ENCODE results near the gene TEAD1. TPM values are rescaled to one million over a fixed set of nuclear protein-coding genes. Genes with fewer than 3 reads are reported as not detected.

The TEAD1 gene
- total and polyA plus RNA-seq, 9 of the 15 experiments (the other 6 are each of a cell fraction or from before 2014, with no cell fraction given): 1.7 to 17.7 (median 10.8) TPM

GRCh38 chr11:12674936-12675696, 895 bp downstream of the TEAD1 start (continued):
- peak; percentile 56; the same call in 1 of the 2 replicates for TF ChIP-seq RB1 (IDR thresholded peaks at IDR 0.05; ENCODE audit: low read depth)
- TF ChIP-seq, protein P1, sequence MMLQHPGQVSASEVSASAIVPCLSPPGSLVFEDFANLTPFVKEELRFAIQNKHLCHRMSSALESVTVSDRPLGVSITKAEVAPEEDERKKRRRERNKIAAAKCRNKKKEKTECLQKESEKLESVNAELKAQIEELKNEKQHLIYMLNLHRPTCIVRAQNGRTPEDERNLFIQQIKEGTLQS (IDR thresholded peaks at IDR 0.05): no peak
- TF ChIP-seq, protein P1 (CRISPR knock-in tag; conservative IDR thresholded peaks at IDR 0.05): no peak
- TF ChIP-seq MAFK (IDR thresholded peaks at IDR 0.05; ENCODE audit: low read length): peak; percentile 72

DNA sequence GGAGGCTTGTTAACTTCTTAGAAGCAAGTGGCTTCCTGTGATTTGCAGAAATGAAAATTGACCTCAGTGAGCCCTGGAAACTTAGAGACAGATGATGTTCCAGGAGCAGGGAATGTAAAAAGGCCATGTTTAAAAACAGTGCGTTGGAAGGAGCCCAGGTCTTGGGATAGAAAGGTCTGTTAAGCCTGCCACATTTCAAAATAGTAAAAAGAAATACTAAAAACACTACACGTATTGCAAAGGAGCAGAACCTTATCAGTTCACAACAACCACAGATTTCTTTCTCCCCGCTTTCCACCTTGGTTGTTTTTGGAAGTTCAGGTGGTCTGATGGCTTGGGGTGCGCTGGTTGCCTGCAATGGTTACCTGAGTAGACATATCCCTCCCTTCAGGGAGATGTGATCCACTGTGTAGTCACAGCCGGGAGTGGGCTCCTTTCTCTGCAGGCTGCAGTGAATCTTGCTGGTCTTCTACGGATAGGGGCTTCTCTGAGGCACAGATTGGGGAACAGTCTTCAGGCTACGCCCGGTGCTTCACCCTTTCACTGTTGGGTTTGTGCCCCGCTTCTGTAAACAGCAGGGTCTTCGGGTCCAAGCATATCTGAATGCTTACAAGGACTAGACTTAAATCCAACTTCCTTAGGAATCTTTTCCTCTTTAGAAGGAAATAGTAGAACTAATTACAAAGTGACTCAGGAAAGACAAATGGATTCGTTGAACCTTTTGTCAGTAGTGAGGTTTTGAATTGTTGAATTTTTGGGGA, 1.9 kb downstream of the TEAD1 start:
- Histone ChIP-seq H3K4me2 (ENCODE audit: insufficient read depth, low read length) (no peak overlapping the region; the same call in 1 of the 2 replicates), H3K27me3 (ENCODE audit: control insufficient read depth in 2 of 2, insufficient read depth in 2 of 2, low read length in 2 of 2) (no peaks in the 10 kb centered on the region), H3K79me2 (ENCODE audit: control insufficient read depth, insufficient read depth, low read length) (peaks cover 13% of the 10 kb centered on the region; the same call in 1 of the 3 replicates), H3K27ac (ENCODE audit: extremely low read depth, low read depth, low read length) (no peak overlapping the region), H3K9me1 (ENCODE audit: control insufficient read depth, insufficient read depth, low read length) (no peaks in the 10 kb centered on the region), H2AFZ (ENCODE audit: low read depth, low read length) (no peak overlapping the region), H3K4me1 (replicated peaks in 1 of 2; ENCODE audit: control insufficient read depth in 2 of 2, insufficient read depth in 2 of 2, low read length in 2 of 2) (peaks cover 15 to 17% of the 10 kb centered on the region in 2 experiments), H4K20me1 (replicated peaks; ENCODE audit: control insufficient read depth, insufficient read depth, low read length) (0 out of 2 replicates have a peak, but pooled peaks cover 7% of the 10 kb centered on the region), H3K4me3 (no peak overlapping the region), H3K9me3 (replicated peaks; ENCODE audit: control insufficient read depth, insufficient read depth, low read depth, low read length) (no peaks in the 10 kb centered on the region), H3K36me3 (ENCODE audit: control insufficient read depth, insufficient read depth, low read length) (0 out of 3 replicates have a peak, but pooled peaks cover 6% of the 10 kb centered on the region), H3K9ac (ENCODE audit: insufficient read depth in 1 of 2, low read depth in 2 of 2, low read length in 2 of 2) (no peak overlapping the region)
- CTCF ChIA-PET (ENCODE audit: low intra/inter-chr PET ratio): interaction anchor here (0.6 kb wide), 1 partner anchor 27 kb away, joined by 3 read pairs; no protein-coding TSS in a partner anchor
- POLR2A ChIA-PET: interaction anchor here (2.7 kb wide), 1 partner anchor 11 kb away, joined by 8 read pairs; no protein-coding TSS in a partner anchor
- ATAC-seq (no peak), DNase-seq (ENCODE audit: extremely low read depth in 1 of 4, low spot score in 3 of 4) (no peak), FAIRE-seq (no peak)
- intact Hi-C loops (cut with micrococcal nuclease): loop anchor here (5.0 kb wide), 1 partner anchor 136 kb away; no protein-coding TSS in a partner anchor
- 34% methylated on average over 11 of the region's 11 CpGs for WGBS (ENCODE audit: insufficient coverage, low coverage, missing lambda C conversion rate)
- in situ Hi-C loops (cut with MboI): no loop called here
- BruUV-seq (replicated peaks): no TSS peak
- no peak for TF ChIP-seq ZC3H11A (IDR thresholded peaks at IDR 0.05; ENCODE audit: low read depth, low read length)
- TF ChIP-seq MCM5 (IDR thresholded peaks at IDR 0.05; ENCODE audit: low read depth): no peak
- no peak for TF ChIP-seq AFF1 (IDR thresholded peaks at IDR 0.05; ENCODE audit: low read depth in 1 of 2, partially characterized antibody in 2 of 2)
- TF ChIP-seq ZNF436 (CRISPR knock-in tag; IDR thresholded peaks at IDR 0.05): no peak
- no peak for TF ChIP-seq AFF4 (CRISPR knock-in tag; IDR thresholded peaks at IDR 0.05)
